OCI-LY3 (cell line): ENCODE measurements around the gene NLRX1.
"Not testable (repeated sequence)": the region's sequence is repeated elsewhere in the genome, so short reads cannot be mapped to it uniquely, and the experiment has no call there.

ENCODE experiments used
- H2AFZ ChIP-seq: fragments of 200-600, 300-600 bp; shearing (Covaris generic); 2 replicates; pipeline ENCODE4 v1.6.0; 2014; ENCODE audit warnings: antibody characterized with exemption, low read depth, low read length
- H3K27ac ChIP-seq: fragments of 200-600, 300-600 bp; sonication (generic); 2 replicates; pipeline ENCODE4 v1.5.1; 2014; ENCODE audit warnings: mild to moderate bottlenecking, low read length, moderate library complexity, mixed read lengths
- H3K27me3 ChIP-seq: fragments of 200-600, 300-600 bp; sonication (generic); 2 replicates; pipeline ENCODE4 v1.6.1; 2014; ENCODE audit warnings: low read depth, low read length, mixed read lengths
- H3K36me3 ChIP-seq: fragments of 200-600, 300-600 bp; sonication (generic); replicated peaks from 2 replicates; pipeline ENCODE3; 2014; ENCODE audit warnings: low read depth, low read length, mixed read lengths
- H3K4me1 ChIP-seq: fragments of 300-600, 200-600 bp; sonication (generic); 2 replicates; pipeline ENCODE4 v1.6.1; 2014; ENCODE audit warnings: low read length, mixed read lengths
- H3K4me2 ChIP-seq: fragments of 200-600, 300-600 bp; sonication (generic); 2 replicates; pipeline ENCODE4 v1.6.1; 2014; ENCODE audit warnings: low read length, mixed read lengths
- H3K4me3 ChIP-seq: fragments of 300-600, 200-600 bp; sonication (generic); 2 replicates; pipeline ENCODE4 v1.5.1; 2014; ENCODE audit warnings: antibody characterized with exemption, mild to moderate bottlenecking, low read length, moderate library complexity
- H3K79me2 ChIP-seq: fragments of 300-600, 200-600 bp; shearing (Covaris generic); 2 replicates; pipeline ENCODE4 v1.6.1; 2014; ENCODE audit warnings: mild to moderate bottlenecking, low read length, mixed read lengths
- H3K9ac ChIP-seq: fragments of 300-600, 200-600 bp; shearing (Covaris generic); 2 replicates; pipeline ENCODE4 v1.6.0; 2014; ENCODE audit warnings: mild to moderate bottlenecking, low read length, moderate library complexity
- H3K9me3 ChIP-seq: fragments of 200-600, 300-600 bp; shearing (Covaris generic); 2 replicates; pipeline ENCODE4 v1.6.1; 2014; ENCODE audit warnings: low read length, mixed read lengths; ENCODE audit not compliant: insufficient read depth
- H4K20me1 ChIP-seq: fragments of 200-600, 300-600 bp; sonication (generic); 2 replicates; pipeline ENCODE4 v1.6.1; 2016; ENCODE audit warnings: low read length, mixed read lengths; ENCODE audit not compliant: insufficient read depth
- EZH2phosphoT487 ChIP-seq: fragments of 200-600 bp; shearing (Covaris generic); IDR thresholded peaks from 2 replicates; pipeline ENCODE4 v1.6.1; 2018; ENCODE audit warnings: antibody characterized with exemption, mixed run types, low read depth
- TF ChIP-seq, protein P1 (sequence below): fragments of 200-600, 300-600 bp; sonication (generic); IDR thresholded peaks from 2 replicates; pipeline ENCODE4 v1.5.1; 2014; ENCODE audit warnings: antibody characterized with exemption, low read length, low read depth

The NLRX1 gene

DNA sequence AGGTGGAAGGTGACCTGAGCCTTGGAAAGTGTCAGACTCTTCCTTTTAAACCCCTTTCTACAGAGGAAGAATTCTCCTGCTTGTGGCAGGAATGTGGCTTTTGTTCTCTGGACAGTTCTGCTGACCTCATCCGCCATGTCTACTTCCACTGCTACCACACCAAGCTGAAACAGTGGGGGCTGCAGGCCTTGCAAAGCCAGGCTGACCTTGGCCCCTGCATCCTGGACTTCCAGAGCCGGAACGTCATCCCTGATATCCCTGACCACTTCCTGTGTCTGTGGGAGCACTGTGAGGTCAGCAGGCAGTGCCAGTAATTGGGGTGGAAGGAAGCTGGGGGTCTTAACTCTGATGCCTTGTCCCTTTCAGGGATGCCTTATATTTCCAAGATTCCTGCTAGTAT lies 37.9 kb upstream of the NLRX1 start:
- no peaks in the 10 kb centered on the region for H3K9me3 ChIP-seq
- no peak overlapping the region for H2AFZ ChIP-seq
- H3K27me3 ChIP-seq, result no peaks in the 10 kb centered on the region
- H3K9ac ChIP-seq, result no peak overlapping the region
- no peak overlapping the region for H3K27ac ChIP-seq
- TF ChIP-seq, protein P1, sequence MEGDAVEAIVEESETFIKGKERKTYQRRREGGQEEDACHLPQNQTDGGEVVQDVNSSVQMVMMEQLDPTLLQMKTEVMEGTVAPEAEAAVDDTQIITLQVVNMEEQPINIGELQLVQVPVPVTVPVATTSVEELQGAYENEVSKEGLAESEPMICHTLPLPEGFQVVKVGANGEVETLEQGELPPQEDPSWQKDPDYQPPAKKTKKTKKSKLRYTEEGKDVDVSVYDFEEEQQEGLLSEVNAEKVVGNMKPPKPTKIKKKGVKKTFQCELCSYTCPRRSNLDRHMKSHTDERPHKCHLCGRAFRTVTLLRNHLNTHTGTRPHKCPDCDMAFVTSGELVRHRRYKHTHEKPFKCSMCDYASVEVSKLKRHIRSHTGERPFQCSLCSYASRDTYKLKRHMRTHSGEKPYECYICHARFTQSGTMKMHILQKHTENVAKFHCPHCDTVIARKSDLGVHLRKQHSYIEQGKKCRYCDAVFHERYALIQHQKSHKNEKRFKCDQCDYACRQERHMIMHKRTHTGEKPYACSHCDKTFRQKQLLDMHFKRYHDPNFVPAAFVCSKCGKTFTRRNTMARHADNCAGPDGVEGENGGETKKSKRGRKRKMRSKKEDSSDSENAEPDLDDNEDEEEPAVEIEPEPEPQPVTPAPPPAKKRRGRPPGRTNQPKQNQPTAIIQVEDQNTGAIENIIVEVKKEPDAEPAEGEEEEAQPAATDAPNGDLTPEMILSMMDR, result no peak
- TF ChIP-seq EZH2phosphoT487, result no peak
- H3K36me3 ChIP-seq, result peaks cover 40% of the 10 kb centered on the region
- no peaks in the 10 kb centered on the region for H4K20me1 ChIP-seq
- no peaks in the 10 kb centered on the region for H3K79me2 ChIP-seq
- no peaks in the 10 kb centered on the region for H3K4me1 ChIP-seq
- no peak overlapping the region for H3K4me2 ChIP-seq
- no peak overlapping the region for H3K4me3 ChIP-seq

DNA sequence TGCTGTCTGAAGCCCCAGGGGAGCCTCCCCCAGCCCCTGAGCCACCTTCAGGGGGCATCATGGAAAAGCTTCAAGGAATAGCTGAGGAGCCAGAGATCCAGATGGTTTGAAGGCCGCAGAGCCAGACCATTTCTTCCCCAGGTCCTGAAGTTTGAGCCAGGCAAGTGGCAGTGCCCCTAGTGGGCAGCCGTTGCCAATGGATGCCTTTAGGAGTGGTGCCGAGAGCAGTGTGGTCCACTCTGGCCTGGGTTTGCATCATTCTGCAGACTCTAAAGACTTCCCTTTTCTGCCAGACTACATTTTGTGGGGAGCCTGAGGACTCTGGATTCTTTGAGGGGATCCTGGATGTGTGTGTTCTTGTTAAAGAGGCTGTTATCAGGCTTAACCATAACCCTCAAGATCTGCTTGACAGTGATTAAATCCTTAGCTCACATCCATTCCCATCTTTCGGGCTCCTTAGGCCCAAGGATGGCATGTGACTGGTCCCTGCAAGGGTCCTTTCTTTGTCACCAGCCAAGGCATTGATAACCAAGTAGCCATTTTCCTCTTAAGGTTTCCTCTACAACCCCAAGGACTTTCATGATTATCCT lies 34.0 kb upstream of the NLRX1 start:
- Histone ChIP-seq H3K4me3 (no peak overlapping the region), H3K79me2 (no peaks in the 10 kb centered on the region), H4K20me1 (no peaks in the 10 kb centered on the region), H2AFZ (no peak overlapping the region), H3K27ac (no peak overlapping the region), H3K9me3 (no peaks in the 10 kb centered on the region), H3K4me2 (no peak overlapping the region), H3K27me3 (no peaks in the 10 kb centered on the region), H3K36me3 (peaks cover 40% of the 10 kb centered on the region), H3K4me1 (no peaks in the 10 kb centered on the region), H3K9ac (no peak overlapping the region)
- TF ChIP-seq, protein P1, result peak; percentile 51
- no peak for TF ChIP-seq EZH2phosphoT487

DNA sequence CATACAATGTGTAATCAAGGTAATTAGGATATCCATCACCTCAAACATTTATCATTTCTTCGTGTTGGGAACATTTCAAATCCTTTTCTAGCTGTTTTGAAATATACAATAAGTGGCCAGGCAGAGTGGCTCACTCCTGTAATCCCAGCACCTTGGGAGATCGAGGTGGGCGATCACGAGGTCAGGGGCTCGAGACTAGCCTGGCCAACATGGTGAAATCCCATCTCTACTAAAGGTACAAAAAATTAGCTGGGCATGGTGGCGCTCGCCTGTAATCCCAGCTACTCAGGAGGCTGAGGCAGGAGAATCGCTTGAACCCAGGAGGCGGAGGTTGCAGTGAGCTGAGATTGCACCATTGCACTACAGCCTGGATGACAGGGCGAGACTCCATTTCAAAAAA lies 29.2 kb upstream of the NLRX1 start:
- H3K9me3 ChIP-seq, H3K27me3 ChIP-seq, H3K9ac ChIP-seq, H4K20me1 ChIP-seq, H2AFZ ChIP-seq, H3K4me2 ChIP-seq, H3K27ac ChIP-seq, H3K36me3 ChIP-seq, H3K4me1 ChIP-seq, H3K79me2 ChIP-seq, H3K4me3 ChIP-seq: not testable (repeated sequence)

DNA sequence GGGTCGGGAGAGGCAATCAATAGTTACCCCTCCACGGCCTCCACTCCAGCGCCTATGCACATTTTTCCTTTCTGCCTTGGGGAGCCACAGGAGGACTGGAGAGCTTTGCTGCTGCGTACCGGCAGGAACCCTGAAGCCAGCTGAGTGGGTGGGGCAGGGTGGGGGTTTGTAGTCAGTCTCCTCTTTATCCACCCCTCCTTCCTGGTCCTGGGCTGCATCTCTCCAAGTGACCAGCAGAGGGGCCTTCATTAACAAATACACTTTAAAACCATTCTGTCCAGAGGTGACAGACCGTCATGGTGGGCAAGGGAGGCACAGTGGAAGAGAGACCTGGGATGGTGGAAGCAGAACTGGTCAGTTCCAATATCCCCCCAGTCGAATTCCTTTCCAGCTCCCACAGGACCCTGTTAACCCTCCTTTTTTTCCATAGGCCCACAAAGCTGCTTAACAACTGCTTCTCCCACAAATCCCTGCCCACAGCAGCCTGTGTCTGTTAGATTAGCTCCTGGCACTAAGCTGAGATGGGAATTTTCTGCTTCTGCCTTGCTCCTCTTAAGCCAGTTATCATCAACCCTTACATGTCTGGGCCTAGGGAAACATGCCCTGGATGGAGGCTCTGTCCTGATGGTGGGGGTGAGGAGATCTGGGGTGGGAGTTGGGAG lies 23.6 kb upstream of the NLRX1 start:
- peaks cover 16% of the 10 kb centered on the region for H3K4me1 ChIP-seq
- H3K79me2 ChIP-seq, result no peaks in the 10 kb centered on the region
- no peaks in the 10 kb centered on the region for H3K9me3 ChIP-seq
- no peaks in the 10 kb centered on the region for H4K20me1 ChIP-seq
- H2AFZ ChIP-seq, result no peak overlapping the region
- H3K27me3 ChIP-seq, result peaks cover 13% of the 10 kb centered on the region
- no peak overlapping the region for H3K4me3 ChIP-seq
- no peak for TF ChIP-seq EZH2phosphoT487
- TF ChIP-seq, protein P1, result peak; percentile 42
- no peak overlapping the region for H3K4me2 ChIP-seq
- no peak overlapping the region for H3K9ac ChIP-seq
- H3K27ac ChIP-seq, result no peak overlapping the region
- H3K36me3 ChIP-seq, result no peaks in the 10 kb centered on the region
